ENCODE results near the gene PM20D1. TPM values are rescaled to one million over a fixed set of nuclear protein-coding genes. Genes with fewer than 3 reads are reported as not detected.

Gene PM20D1
- polyA plus RNA-seq, 1 of the 3 experiments (the other 2 are of a cell fraction) = not detected

- CTCF ChIA-PET = interaction anchor here (1.1 to 3.0 kb wide), 4 partner anchors 10 to 173 kb away, joined by 3 to 24 read pairs (median 9); no protein-coding TSS in a partner anchor
- Histone ChIP-seq H3K4me2 (no peak overlapping the region), H4K20me1 (ENCODE audit: insufficient read depth) (no peaks in the 10 kb centered on the region), H3F3A (replicated peaks; ENCODE audit: insufficient read depth) (no peaks in the 10 kb centered on the region), H3K4me1 (ENCODE audit: control insufficient read depth in 1 of 2, insufficient read depth in 2 of 2, low read depth in 1 of 2, low read length in 1 of 2) (peaks cover 0 to 14% of the 10 kb centered on the region in 2 experiments; a peak in 1 of 4 replicates), H3K79me2 (ENCODE audit: insufficient read depth) (no peaks in the 10 kb centered on the region), H3K27ac (ENCODE audit: low read depth in 2 of 2, low read length in 1 of 2) (no peak overlapping the region), H3K9me2 (no peaks in the 10 kb centered on the region), H3K36me3 (replicated peaks in 1 of 2; ENCODE audit: control insufficient read depth in 1 of 2, insufficient read depth in 2 of 2, low read length in 1 of 2) (peaks cover 0 to 21% of the 10 kb centered on the region in 2 experiments), H3K27me3 (ENCODE audit: insufficient read depth) (no peaks in the 10 kb centered on the region), H3K9me3 (no peaks in the 10 kb centered on the region), H3K9ac (no peak overlapping the region), H2AFZ (ENCODE audit: low read depth) (no peak overlapping the region), H3K4me3 (ENCODE audit: low read depth in 2 of 2, low read length in 1 of 2) (no peak overlapping the region)
- TF ChIP-seq REST (IDR thresholded peaks at IDR 0.05; ENCODE audit: low read depth, low read length) = no peak
- TF ChIP-seq FOXM1 (IDR thresholded peaks at IDR 0.05; ENCODE audit: low read depth) = no peak
- TF ChIP-seq PBX3 (IDR thresholded peaks at IDR 0.05) = no peak
- no peak for TF ChIP-seq MXI1 (IDR thresholded peaks at IDR 0.05; ENCODE audit: low read depth, low read length)
- TF ChIP-seq MAX (IDR thresholded peaks at IDR 0.05; ENCODE audit: low read depth) = no peak
- no peak for TF ChIP-seq SMC3 (IDR thresholded peaks at IDR 0.05; ENCODE audit: low read depth, low read length)
- TF ChIP-seq NRF1 (IDR thresholded peaks at IDR 0.05; ENCODE audit: low read depth, low read length) = no peak
- no peak for TF ChIP-seq TCF12 (IDR thresholded peaks at IDR 0.05)
- TF ChIP-seq, protein P1, sequence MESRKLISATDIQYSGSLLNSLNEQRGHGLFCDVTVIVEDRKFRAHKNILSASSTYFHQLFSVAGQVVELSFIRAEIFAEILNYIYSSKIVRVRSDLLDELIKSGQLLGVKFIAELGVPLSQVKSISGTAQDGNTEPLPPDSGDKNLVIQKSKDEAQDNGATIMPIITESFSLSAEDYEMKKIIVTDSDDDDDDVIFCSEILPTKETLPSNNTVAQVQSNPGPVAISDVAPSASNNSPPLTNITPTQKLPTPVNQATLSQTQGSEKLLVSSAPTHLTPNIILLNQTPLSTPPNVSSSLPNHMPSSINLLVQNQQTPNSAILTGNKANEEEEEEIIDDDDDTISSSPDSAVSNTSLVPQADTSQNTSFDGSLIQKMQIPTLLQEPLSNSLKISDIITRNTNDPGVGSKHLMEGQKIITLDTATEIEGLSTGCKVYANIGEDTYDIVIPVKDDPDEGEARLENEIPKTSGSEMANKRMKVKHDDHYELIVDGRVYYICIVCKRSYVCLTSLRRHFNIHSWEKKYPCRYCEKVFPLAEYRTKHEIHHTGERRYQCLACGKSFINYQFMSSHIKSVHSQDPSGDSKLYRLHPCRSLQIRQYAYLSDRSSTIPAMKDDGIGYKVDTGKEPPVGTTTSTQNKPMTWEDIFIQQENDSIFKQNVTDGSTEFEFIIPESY (IDR thresholded peaks at IDR 0.05; ENCODE audit: borderline replicate concordance, low read depth) = no peak
- no peak for DNase-seq
- 100% methylated on average over 2 of the region's 2 CpGs for WGBS (ENCODE audit: low lambda C conversion rate)
- POLR2A ChIA-PET = no interaction called here
Measured at GRCh38 chr1:205804605-205805004, 45.3 kb downstream of the PM20D1 start.

GRCh38 chr1:205803986-205804385, 45.9 kb downstream of the PM20D1 start:
- no peaks in the 10 kb centered on the region for H4K20me1 ChIP-seq (ENCODE audit: insufficient read depth)
- H3K27ac ChIP-seq (ENCODE audit: low read depth in 2 of 2, low read length in 1 of 2) = no peak overlapping the region
- no peak overlapping the region for H2AFZ ChIP-seq (ENCODE audit: low read depth)
- H3K4me3 ChIP-seq (ENCODE audit: low read depth in 2 of 2, low read length in 1 of 2) = no peak overlapping the region
- CTCF ChIA-PET = interaction anchor here (1.2 to 3.0 kb wide), 3 partner anchors 9 to 103 kb away, joined by 3 to 24 read pairs (median 12); no protein-coding TSS in a partner anchor
- peaks cover 0 to 8% of the 10 kb centered on the region in 2 experiments; a peak in 1 of 4 replicates for H3K4me1 ChIP-seq (ENCODE audit: control insufficient read depth in 1 of 2, insufficient read depth in 2 of 2, low read depth in 1 of 2, low read length in 1 of 2)
- no peak for DNase-seq
- no peaks in the 10 kb centered on the region for H3K27me3 ChIP-seq (ENCODE audit: insufficient read depth)
- H3K79me2 ChIP-seq (ENCODE audit: insufficient read depth) = no peaks in the 10 kb centered on the region
- H3F3A ChIP-seq (replicated peaks; ENCODE audit: insufficient read depth) = no peaks in the 10 kb centered on the region
- no peak overlapping the region for H3K4me2 ChIP-seq
- no peaks in the 10 kb centered on the region for H3K9me3 ChIP-seq
- peaks cover 0 to 20% of the 10 kb centered on the region in 2 experiments for H3K36me3 ChIP-seq (replicated peaks in 1 of 2; ENCODE audit: control insufficient read depth in 1 of 2, insufficient read depth in 2 of 2, low read length in 1 of 2)
- POLR2A ChIA-PET = no interaction called here
- TF ChIP-seq FOSL2 (IDR thresholded peaks at IDR 0.05; ENCODE audit: borderline replicate concordance, low read depth) = no peak
- H3K9me2 ChIP-seq = no peaks in the 10 kb centered on the region
- H3K9ac ChIP-seq = no peak overlapping the region
- WGBS (ENCODE audit: low lambda C conversion rate) = 92% methylated on average over 3 of the region's 4 CpGs
